GM13976 (cell line): ENCODE results near the gene CST5.
"Not testable (repeated sequence)": the region's sequence is repeated elsewhere in the genome, so short reads cannot be mapped to it uniquely, and the experiment has no call there.

Experiments used
- DNase-seq: peaks from one replicate; pipeline ENCODE4 v3.0.0; 2012; ENCODE audit warnings: low spot score
- in situ Hi-C: fragments of 300-500 bp; cut with MboI; formaldehyde crosslinking; loops from one replicate; pipeline ENCODE4 v1.12.0; 2022; ENCODE audit warnings: low sequenced_read_pairs, mixed read lengths, inconsistent platforms; ENCODE audit not compliant: unreplicated experiment
- TF ChIP-seq, protein P1 (sequence below): IDR thresholded peaks from 2 replicates; pipeline ENCODE4 v1.5.1; 2012; ENCODE audit warnings: borderline replicate concordance, mild to moderate bottlenecking; ENCODE audit not compliant: insufficient read depth; ENCODE audit errors: extremely low read depth, missing control alignments, control extremely low read depth

The CST5 gene

DNA sequence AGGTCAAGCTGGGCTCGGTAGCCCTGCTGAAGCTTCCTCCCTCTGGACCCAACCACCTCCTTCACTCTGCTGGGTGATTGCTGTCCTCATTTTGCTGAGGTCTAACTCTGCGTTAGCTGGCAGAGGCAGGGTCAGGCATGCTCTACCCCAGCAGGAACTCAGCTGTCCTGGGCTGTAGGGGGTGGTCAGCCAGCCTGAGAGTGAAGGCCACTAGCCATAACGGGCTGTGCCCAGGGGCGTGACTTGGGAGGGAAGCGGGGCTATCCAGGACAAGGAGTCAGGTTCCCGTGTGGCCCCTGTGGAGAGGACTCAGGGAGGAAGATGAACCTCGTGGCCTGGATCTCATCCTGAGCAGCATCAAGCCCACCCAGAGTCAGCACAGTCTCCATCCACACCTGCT lies 761 bp downstream of the CST5 start:
- TF ChIP-seq, protein P1, sequence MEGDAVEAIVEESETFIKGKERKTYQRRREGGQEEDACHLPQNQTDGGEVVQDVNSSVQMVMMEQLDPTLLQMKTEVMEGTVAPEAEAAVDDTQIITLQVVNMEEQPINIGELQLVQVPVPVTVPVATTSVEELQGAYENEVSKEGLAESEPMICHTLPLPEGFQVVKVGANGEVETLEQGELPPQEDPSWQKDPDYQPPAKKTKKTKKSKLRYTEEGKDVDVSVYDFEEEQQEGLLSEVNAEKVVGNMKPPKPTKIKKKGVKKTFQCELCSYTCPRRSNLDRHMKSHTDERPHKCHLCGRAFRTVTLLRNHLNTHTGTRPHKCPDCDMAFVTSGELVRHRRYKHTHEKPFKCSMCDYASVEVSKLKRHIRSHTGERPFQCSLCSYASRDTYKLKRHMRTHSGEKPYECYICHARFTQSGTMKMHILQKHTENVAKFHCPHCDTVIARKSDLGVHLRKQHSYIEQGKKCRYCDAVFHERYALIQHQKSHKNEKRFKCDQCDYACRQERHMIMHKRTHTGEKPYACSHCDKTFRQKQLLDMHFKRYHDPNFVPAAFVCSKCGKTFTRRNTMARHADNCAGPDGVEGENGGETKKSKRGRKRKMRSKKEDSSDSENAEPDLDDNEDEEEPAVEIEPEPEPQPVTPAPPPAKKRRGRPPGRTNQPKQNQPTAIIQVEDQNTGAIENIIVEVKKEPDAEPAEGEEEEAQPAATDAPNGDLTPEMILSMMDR: no peak
- no peak for DNase-seq
- in situ Hi-C loops: no loop called here

DNA sequence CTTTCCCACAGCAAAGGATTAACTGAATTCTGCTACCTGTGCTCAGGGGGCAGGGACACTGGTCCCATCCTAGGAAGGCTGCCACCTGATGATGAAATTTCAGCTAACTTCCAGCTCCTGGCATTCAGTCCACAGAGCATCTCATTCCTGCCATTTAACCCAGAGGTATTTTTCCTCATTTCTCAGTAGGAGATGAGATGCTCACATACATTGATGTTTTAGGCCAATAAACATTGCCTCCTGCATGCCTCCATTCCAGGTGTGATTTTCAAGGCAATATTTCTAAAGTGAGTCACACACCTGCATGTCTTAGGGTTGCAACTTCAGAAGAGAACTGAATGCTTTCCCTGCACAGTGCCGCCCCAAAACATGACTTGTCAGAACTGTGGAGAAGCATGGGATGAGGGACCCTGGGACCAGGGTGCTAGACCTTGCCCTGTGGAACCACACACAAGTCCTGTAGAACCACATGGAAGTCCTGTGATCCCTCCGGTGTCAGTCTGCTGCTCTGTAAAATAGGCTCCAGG lies 1.5 kb downstream of the CST5 start:
- DNase-seq, in situ Hi-C loops: not testable (repeated sequence)

DNA sequence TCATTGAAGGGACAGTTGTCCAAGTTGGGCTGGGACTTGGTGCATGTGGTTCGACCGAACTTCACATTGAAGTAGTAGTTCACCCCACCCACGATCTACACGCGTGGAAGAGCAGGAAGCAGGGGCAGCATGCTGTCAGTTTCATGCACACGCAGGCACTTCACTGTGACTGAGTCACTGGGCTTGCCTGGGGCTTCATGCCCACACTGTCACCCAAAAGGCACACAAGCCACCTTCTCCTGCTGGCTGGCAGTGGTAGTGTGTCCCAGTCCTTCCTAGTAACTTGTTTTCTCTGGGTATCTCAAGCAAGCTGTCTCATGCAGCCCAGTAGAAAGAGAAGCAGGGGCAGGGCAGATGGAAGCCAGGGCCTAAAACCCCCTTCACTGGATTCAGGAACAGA lies 2.0 kb downstream of the CST5 start:
- TF ChIP-seq, protein P1: no peak
- in situ Hi-C loops: no loop called here
- no peak for DNase-seq

DNA sequence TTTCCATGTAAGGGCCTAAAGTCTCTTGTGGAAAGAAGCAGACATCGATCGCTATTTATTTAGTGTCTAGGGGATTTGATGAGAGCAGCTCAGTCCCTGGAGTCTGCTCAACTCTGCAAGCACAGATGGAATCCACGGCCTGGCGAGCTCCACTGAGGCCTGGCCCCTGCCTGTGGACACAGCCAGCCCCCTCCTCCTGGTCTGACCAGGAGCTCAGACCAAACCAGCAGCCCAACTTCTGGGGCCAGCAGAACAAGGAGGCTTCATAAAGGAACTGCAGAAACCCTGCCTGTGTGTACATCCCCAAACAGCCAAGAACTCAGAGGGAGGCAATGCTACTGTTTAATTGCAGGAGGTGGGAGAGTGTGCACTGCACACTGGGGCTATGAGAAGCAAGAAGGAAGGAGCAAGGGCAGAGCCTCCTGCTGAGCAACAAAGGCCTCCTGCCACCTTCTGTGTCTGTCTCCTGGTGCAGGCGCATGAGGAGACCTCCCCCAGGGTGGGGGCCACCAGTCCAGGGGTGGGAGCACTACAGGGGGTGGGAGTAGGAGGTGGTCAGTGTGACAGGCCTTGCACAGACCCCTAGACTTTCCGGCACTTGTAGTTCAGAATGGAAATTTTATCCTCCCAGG lies 3.8 kb downstream of the CST5 start:
- DNase-seq: no peak
- in situ Hi-C loops: no loop called here
- TF ChIP-seq, protein P1: no peak

DNA sequence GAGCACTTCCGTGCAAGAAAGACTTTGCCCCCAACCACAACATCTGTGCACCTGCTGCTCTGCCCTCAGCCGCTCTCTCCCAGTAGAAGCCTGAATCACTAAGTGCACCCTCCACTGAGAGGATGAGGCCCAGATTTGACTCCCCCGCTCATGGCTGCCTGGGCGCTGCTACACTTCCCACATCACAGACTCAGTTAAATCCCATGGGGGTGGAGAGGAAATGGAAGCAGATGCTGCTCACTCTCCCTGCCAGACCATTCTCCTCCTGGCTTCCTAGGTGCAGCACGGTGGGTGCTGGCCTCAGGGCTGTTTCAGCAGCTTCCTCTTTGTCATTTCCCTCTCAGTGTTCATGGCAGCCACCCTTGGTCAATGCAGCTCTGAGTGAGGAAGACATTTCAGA lies 4.8 kb downstream of the CST5 start:
- TF ChIP-seq, protein P1: no peak
- in situ Hi-C loops: no loop called here
- DNase-seq: no peak

DNA sequence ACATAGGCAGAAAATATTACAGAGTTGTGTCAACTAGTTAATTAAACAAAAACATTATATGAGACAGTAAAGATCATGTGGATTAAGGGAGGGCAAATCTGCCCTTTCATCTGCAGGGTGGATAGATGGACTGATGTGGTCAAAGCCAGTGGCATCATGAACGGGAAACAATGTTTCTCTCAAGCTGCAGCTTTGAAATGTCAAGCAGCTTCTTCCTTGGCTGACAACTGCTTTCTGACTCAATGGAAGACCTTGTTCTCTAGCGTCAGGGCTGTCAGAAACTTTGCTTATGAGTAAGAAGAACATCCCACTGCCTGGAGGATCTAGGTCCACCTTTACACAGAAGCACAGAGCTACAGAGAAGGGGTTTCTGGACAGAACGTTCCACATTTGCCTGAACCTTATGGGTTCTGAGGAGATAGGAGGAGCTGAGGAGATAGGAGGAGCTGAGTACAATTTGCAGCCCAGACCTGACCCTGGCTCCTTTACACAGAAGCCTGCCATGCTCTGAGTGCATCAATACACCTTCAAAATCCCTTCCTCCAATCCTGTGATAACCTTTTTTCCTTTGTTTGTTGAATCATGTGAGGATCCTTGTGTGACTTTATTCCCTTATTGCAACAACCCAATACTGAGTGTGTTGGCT lies 6.1 kb downstream of the CST5 start:
- in situ Hi-C loops: no loop called here
- TF ChIP-seq, protein P1: no peak
- no peak for DNase-seq

DNA sequence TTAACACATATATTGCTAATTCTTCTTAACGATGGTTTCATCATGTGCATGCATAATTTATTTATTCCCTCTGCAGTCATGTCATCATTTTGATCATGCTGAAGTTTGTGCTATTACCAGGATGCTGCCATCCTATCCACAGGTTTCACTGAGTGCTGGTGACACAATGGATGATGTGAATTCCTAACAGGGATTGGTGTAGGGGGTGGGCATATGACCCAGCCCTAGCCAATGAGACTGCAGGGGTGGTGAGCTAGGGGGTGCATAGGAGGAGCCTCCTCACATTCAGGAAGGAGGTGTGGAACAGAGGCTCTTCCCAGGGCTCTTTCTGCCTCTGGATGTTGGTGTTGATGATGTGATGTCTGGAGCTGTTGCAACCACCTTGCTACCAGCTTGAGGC lies 7.5 kb downstream of the CST5 start:
- in situ Hi-C loops: no loop called here
- no peak for DNase-seq
- TF ChIP-seq, protein P1: no peak
